ENCODE measurements around the gene GNPTAB. TPM values are rescaled to one million over a fixed set of nuclear protein-coding genes. Genes with fewer than 3 reads are reported as not detected.

GNPTAB gene
- total RNA-seq, 2 experiments from 2014 or later, result 57.4 to 68.7 TPM

DNA sequence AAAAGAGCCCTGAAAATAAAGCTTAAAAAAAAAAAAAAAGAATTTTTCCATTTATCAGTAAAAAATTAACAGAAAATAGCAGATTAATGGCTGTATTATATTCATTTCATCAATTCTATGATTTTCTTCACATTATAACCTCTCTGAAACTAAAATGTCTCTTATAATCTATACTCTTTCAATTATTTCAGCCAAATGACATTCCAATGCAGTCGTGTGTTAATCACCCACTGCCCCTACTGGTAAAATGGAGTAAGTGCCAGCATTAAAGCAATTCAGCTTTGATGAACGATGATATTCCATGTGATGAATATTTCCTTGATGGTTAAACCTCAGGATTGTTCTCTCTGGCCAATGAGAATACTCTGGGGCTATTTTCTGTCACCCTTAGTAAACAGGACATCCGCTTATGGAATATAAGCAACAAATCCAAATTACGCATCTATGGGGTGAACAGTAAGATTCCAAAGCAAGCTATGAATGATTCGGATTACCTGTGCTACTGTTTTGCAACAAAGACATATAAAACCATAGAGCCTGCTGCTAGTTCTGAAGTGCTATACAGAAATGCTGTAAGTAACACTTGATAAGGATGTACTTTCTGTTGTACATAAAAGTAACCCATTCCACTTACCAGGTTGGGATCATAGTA lies 71.2 kb downstream of the GNPTAB start:
- no peaks in the 10 kb centered on the region for H3K9me3 Mint-ChIP-seq
- ChIA-PET POLR2A (no interaction called here), CTCF (interaction anchor here (0.5 to 1.8 kb wide), 9 partner anchors 9 to 154 kb away, joined by 3 to 6 read pairs (median 4); no protein-coding TSS in a partner anchor)
- H3K4me3 Mint-ChIP-seq, result no peak overlapping the region
- H3K4me1 Mint-ChIP-seq, result no peaks in the 10 kb centered on the region
- peaks cover 38% of the 10 kb centered on the region for H3K36me3 Mint-ChIP-seq (ENCODE audit: low read depth)
- peak; percentile 24 for DNase-seq
- H3K27ac Mint-ChIP-seq, result no peak overlapping the region
- H3K27me3 Mint-ChIP-seq, result no peaks in the 10 kb centered on the region

DNA sequence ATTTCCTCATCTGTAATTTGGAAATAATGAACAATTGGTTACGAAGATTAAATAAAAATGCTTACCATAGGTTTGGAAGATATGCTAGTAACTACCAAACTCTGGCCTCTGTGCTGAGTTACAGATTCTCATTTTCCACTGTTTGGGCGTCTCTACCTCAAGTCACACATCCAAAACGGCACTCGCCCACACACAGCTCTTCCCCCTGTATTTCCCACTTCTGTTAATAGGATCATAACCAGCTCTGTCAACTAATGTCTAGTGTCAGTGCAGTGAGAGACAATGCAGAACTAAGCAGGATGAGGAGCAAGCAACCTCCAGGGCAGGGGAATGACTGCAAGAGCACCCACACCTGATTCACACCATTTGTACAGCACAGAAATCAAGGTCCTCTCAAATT lies 80.6 kb downstream of the GNPTAB start:
- Mint-ChIP-seq H3K4me3 (no peak overlapping the region), H3K36me3 (ENCODE audit: low read depth) (peaks cover 50% of the 10 kb centered on the region), H3K27ac (no peak overlapping the region), H3K9me3 (no peaks in the 10 kb centered on the region), H3K27me3 (no peaks in the 10 kb centered on the region), H3K4me1 (no peaks in the 10 kb centered on the region)
- DNase-seq, result no peak
- ChIA-PET CTCF (no interaction called here), POLR2A (no interaction called here)

- Mint-ChIP-seq H3K27me3 (no peaks in the 10 kb centered on the region), H3K36me3 (ENCODE audit: low read depth) (peaks cover 50% of the 10 kb centered on the region), H3K27ac (no peak overlapping the region), H3K9me3 (no peaks in the 10 kb centered on the region), H3K4me1 (peaks cover 2% of the 10 kb centered on the region), H3K4me3 (no peak overlapping the region)
- ChIA-PET POLR2A (no interaction called here), CTCF (no interaction called here)
- no peak for DNase-seq
These were observed 81.1 kb downstream of the GNPTAB start for GRCh38 chr12:101749657-101750056.

GRCh38 chr12:101748907-101749306 lies 81.9 kb downstream of the GNPTAB start:
- CTCF ChIA-PET, result no interaction called here
- Mint-ChIP-seq H3K4me3 (no peak overlapping the region), H3K36me3 (ENCODE audit: low read depth) (peaks cover 55% of the 10 kb centered on the region), H3K4me1 (peaks cover 6% of the 10 kb centered on the region), H3K9me3 (no peaks in the 10 kb centered on the region), H3K27ac (no peak overlapping the region), H3K27me3 (no peaks in the 10 kb centered on the region)
- POLR2A ChIA-PET, result no interaction called here
- DNase-seq, result no peak

GRCh38 chr12:101747697-101748096 lies 83.1 kb downstream of the GNPTAB start:
- Mint-ChIP-seq H3K4me1 (peaks cover 14% of the 10 kb centered on the region), H3K27ac (no peak overlapping the region), H3K9me3 (no peaks in the 10 kb centered on the region), H3K36me3 (ENCODE audit: low read depth) (peaks cover 57% of the 10 kb centered on the region), H3K27me3 (no peaks in the 10 kb centered on the region), H3K4me3 (no peak overlapping the region)
- ChIA-PET CTCF (interaction anchor here (1.0 to 1.4 kb wide), 2 partner anchors 12 to 22 kb away, joined by 3 read pairs; no protein-coding TSS in a partner anchor), POLR2A (no interaction called here)
- no peak for DNase-seq

DNA sequence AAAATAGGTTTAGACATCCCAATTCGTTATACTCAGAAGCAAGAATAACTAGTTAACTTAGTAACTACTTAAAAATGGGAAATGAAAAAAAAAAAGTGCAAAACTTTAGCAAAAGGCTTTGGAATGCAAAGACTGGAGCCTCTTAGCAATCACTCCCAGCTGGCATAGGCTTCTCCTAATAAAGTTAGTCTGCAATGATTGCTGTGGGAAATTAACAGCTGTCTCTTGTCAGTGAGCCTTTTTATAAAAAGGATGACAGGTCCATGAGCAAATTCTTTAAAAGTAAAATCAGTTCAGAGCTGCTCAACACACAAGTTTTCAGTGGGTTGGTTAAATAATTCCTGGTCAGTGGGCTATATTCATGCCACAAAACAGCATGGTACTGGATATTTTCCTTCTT lies 84.1 kb downstream of the GNPTAB start:
- Mint-ChIP-seq H3K4me3 (no peak overlapping the region), H3K9me3 (no peaks in the 10 kb centered on the region), H3K36me3 (ENCODE audit: low read depth) (peaks cover 52% of the 10 kb centered on the region), H3K27ac (no peak overlapping the region), H3K4me1 (peaks cover 14% of the 10 kb centered on the region), H3K27me3 (no peaks in the 10 kb centered on the region)
- ChIA-PET CTCF (interaction anchor here (0.6 to 2.0 kb wide), 5 partner anchors 11 to 1182 kb away, joined by 3 to 7 read pairs (median 3); partner anchors contain the start of gene GNPTAB), POLR2A (no interaction called here)
- no peak for DNase-seq

- peaks cover 47% of the 10 kb centered on the region for H3K36me3 Mint-ChIP-seq (ENCODE audit: low read depth)
- H3K4me3 Mint-ChIP-seq, result no peak overlapping the region
- H3K4me1 Mint-ChIP-seq, result peaks cover 14% of the 10 kb centered on the region
- H3K27ac Mint-ChIP-seq, result no peak overlapping the region
- ChIA-PET POLR2A (no interaction called here), CTCF (interaction anchor here (0.9 to 2.0 kb wide), 3 partner anchors 10 to 84 kb away, joined by 3 to 7 read pairs (median 3); partner anchors contain the start of gene GNPTAB)
- DNase-seq, result no peak
- H3K27me3 Mint-ChIP-seq, result no peaks in the 10 kb centered on the region
- H3K9me3 Mint-ChIP-seq, result no peaks in the 10 kb centered on the region
These were observed 84.6 kb downstream of the GNPTAB start for GRCh38 chr12:101746196-101746595.

DNA sequence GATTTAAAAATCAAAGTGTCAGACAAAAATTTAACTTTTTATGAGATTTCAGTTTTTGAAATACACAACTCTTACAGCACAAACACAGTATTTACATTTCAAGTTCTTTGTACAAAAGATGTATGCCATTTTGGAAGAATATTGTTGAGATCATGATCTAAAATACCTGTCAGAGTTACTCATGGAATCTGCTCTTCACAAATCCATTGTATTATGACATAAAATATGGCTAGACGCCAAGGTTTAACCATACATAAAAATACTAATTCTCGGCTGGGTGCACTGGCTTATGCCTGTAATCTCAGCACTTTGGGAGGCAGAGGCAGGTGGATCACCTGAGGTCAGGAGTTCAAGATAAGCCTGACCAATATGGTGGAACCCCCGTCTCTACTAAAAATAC lies 85.3 kb downstream of the GNPTAB start:
- ChIA-PET CTCF (interaction anchor here (0.9 to 2.0 kb wide), 2 partner anchors 47 to 85 kb away, joined by 3 to 7 read pairs; partner anchors contain the start of gene GNPTAB), POLR2A (no interaction called here)
- H3K27me3 Mint-ChIP-seq, result no peaks in the 10 kb centered on the region
- H3K4me1 Mint-ChIP-seq, result peaks cover 14% of the 10 kb centered on the region
- H3K4me3 Mint-ChIP-seq, result no peak overlapping the region
- H3K27ac Mint-ChIP-seq, result peak overlapping the region; percentile 57
- DNase-seq, result no peak
- H3K9me3 Mint-ChIP-seq, result no peaks in the 10 kb centered on the region
- peaks cover 42% of the 10 kb centered on the region for H3K36me3 Mint-ChIP-seq (ENCODE audit: low read depth)

DNA sequence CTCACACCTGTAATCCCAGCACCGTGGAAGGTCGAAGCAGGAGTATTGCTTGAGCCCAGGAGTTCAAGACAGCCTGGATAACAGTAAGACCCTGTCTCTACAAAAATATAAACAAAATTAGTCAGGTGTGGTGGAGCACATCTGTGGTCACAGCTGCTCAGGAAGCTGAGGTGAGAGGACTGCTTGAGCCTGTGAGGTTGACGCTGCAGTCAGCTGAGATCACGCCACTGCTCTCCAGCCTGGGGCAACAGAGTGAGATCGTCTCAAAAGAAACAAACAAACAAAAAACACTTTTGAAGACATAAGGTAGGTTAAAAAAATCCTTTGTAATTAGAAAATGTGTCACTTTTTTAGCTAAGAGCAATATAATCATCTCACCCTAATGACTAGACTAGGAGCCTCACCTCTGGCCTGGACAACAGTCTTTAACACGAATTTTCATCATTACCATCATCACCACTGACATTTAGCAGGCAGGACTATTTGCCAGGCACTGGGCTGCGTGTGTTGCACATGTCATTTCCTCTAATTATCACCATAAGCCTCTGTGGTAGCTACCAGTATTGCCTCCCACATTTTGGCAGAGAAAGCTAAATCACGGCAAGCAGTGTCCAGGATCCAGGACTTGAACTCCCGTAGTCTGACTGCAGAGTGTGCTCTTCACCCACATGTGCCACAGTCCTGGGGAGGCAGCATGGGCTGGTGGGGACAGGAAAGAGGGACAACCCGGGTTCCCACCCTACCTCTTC lies 86.9 kb downstream of the GNPTAB start:
- H3K27me3 Mint-ChIP-seq, result no peaks in the 10 kb centered on the region
- no peak for DNase-seq
- H3K9me3 Mint-ChIP-seq, result no peaks in the 10 kb centered on the region
- peak overlapping the region; percentile 65 for H3K27ac Mint-ChIP-seq
- H3K4me1 Mint-ChIP-seq, result peaks cover 14% of the 10 kb centered on the region
- H3K36me3 Mint-ChIP-seq (ENCODE audit: low read depth), result peaks cover 35% of the 10 kb centered on the region
- ChIA-PET CTCF (interaction anchor here (1.1 kb wide), 1 partner anchor 85 kb away, joined by 3 read pairs; no protein-coding TSS in a partner anchor), POLR2A (no interaction called here)
- H3K4me3 Mint-ChIP-seq, result no peak overlapping the region

GRCh38 chr12:101743242-101743641 lies 87.5 kb downstream of the GNPTAB start:
- Mint-ChIP-seq H3K9me3 (no peaks in the 10 kb centered on the region), H3K27me3 (no peaks in the 10 kb centered on the region), H3K4me1 (peaks cover 14% of the 10 kb centered on the region), H3K36me3 (ENCODE audit: low read depth) (peaks cover 32% of the 10 kb centered on the region), H3K27ac (peak overlapping the region; percentile 65), H3K4me3 (no peak overlapping the region)
- DNase-seq, result no peak
- CTCF ChIA-PET, result interaction anchor here (1.1 kb wide), 1 partner anchor 85 kb away, joined by 3 read pairs; no protein-coding TSS in a partner anchor
- POLR2A ChIA-PET, result no interaction called here

DNA sequence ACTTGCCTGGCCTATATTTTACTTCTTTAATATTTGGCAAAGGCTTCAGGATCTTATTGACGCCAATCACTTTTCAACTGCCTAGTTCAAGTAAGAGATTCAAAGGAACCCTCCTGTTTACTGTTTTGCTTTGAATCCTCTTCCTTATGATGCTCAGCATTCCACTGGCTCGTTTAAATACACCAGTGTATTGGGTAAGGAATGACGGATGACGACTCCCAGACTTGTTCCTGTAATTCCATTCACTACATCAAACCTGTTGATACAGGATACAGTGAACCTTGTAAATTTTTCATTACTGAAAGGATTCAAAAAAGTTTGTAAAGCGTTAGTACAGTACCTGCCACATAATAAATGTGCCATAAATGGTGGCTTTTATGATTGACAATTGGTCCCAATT lies 89.8 kb downstream of the GNPTAB start:
- peaks cover 27% of the 10 kb centered on the region for H3K36me3 Mint-ChIP-seq (ENCODE audit: low read depth)
- H3K27ac Mint-ChIP-seq, result no peak overlapping the region
- H3K4me1 Mint-ChIP-seq, result peaks cover 14% of the 10 kb centered on the region
- ChIA-PET CTCF (no interaction called here), POLR2A (no interaction called here)
- H3K4me3 Mint-ChIP-seq, result no peak overlapping the region
- H3K9me3 Mint-ChIP-seq, result no peaks in the 10 kb centered on the region
- H3K27me3 Mint-ChIP-seq, result no peaks in the 10 kb centered on the region
- no peak for DNase-seq

DNA sequence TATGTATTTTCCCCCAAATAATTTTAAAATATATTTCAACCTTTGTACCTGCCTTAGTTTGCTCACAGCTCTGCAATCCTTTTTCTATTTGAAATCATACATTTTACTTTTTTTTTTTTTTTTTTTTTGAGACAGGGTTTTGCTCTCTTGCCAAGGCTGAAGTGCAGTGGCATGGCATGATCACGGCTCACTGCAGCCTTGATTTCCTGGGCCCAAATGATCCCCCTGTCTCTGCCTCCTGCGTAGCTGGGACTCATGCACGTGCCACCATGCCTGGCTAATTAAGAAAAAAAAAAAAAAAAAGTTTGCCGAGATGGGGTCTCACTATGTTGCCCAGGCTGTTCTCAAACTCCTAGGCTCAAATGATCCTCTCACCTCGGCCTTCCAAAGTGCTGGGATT lies 90.2 kb downstream of the GNPTAB start:
- H3K27ac Mint-ChIP-seq, result no peak overlapping the region
- DNase-seq, result no peak
- no peaks in the 10 kb centered on the region for H3K9me3 Mint-ChIP-seq
- POLR2A ChIA-PET, result no interaction called here
- H3K36me3 Mint-ChIP-seq (ENCODE audit: low read depth), result peaks cover 27% of the 10 kb centered on the region
- H3K4me1 Mint-ChIP-seq, result peaks cover 14% of the 10 kb centered on the region
- CTCF ChIA-PET, result no interaction called here
- H3K27me3 Mint-ChIP-seq, result no peaks in the 10 kb centered on the region
- no peak overlapping the region for H3K4me3 Mint-ChIP-seq

GRCh38 chr12:101738920-101739665 lies 91.7 kb downstream of the GNPTAB start, which contains the start of gene SYCP3:
Gene SYCP3 (minus strand): TSS chr12:101739462. CDS start chr12:101737935, 1,527 bp downstream.
- Mint-ChIP-seq H3K27ac (peak within 1 kb of the TSS; percentile 41), H3K4me1 (peaks cover 10% of the 10 kb centered on the region), H3K36me3 (ENCODE audit: low read depth) (peaks cover 13% of the 10 kb centered on the region), H3K27me3 (no peaks in the 10 kb centered on the region), H3K9me3 (no peaks in the 10 kb centered on the region), H3K4me3 (no peak within 1 kb of the TSS)
- POLR2A ChIA-PET, result no interaction called here
- CTCF ChIA-PET, result no interaction called here
- DNase-seq, result no peak

All from activated CD4-positive, alpha-beta T cell treated with anti-CD3 and anti-CD28 coated beads, Interleukin-2, amount 10 ng/mL, durations not matched to agents 7 days and 5 days (primary cell).